ENCODE results near the gene AGR3.

AGR3 gene

GRCh38 chr7:16810573-16810972 lies 71.2 kb downstream of the AGR3 start:
- CTCF ChIA-PET, result interaction anchor here (1.2 kb wide), 1 partner anchor 9 kb away, joined by 3 read pairs; no protein-coding TSS in a partner anchor
- POLR2A ChIA-PET, result no interaction called here
- no peak for DNase-seq (ENCODE audit: extremely low spot score)
- TF ChIP-seq CTCF (IDR thresholded peaks at IDR 0.05; ENCODE audit: control extremely low read depth, extremely low read depth, low read depth, missing control alignments), result no peak

- no peak for DNase-seq (ENCODE audit: extremely low spot score)
- no peak for TF ChIP-seq CTCF (IDR thresholded peaks at IDR 0.05; ENCODE audit: control extremely low read depth, extremely low read depth, low read depth, missing control alignments)
- POLR2A ChIA-PET, result no interaction called here
- CTCF ChIA-PET, result interaction anchor here (1.2 to 1.7 kb wide), 3 partner anchors 8 to 27 kb away, joined by 3 to 6 read pairs (median 4); no protein-coding TSS in a partner anchor
These were observed 71.7 kb downstream of the AGR3 start for GRCh38 chr7:16810112-16810511.
